KMS-11 (cell line): ENCODE data around the gene ADARB1.

Experiments used
- H2AFZ ChIP-seq: fragments of 200-600 bp; sonication (generic); 2 replicates; pipeline ENCODE4 v1.6.1; 2016; ENCODE audit warnings: antibody characterized with exemption, mixed run types, low read depth
- H3K27ac ChIP-seq: fragments of 200-600 bp; sonication (generic); 2 replicates; pipeline ENCODE4 v1.6.1; 2016; ENCODE audit warnings: mild to moderate bottlenecking, mixed run types
- H3K27me3 ChIP-seq: fragments of 200-600 bp; sonication (generic); 2 replicates; pipeline ENCODE4 v1.6.1; 2017; ENCODE audit warnings: mild to moderate bottlenecking, low read depth, mixed run types, moderate library complexity; ENCODE audit not compliant: insufficient read depth
- H3K36me3 ChIP-seq: fragments of 200-600 bp; sonication (generic); 2 replicates; pipeline ENCODE4 v1.6.1; 2017; ENCODE audit warnings: mild to moderate bottlenecking, mixed run types; ENCODE audit not compliant: insufficient read depth
- H3K4me1 ChIP-seq: fragments of 200-600 bp; sonication (generic); 2 replicates; pipeline ENCODE4 v1.6.1; 2016; ENCODE audit warnings: mild to moderate bottlenecking, low read depth, mixed run types; ENCODE audit not compliant: poor library complexity, severe bottlenecking
- H3K4me2 ChIP-seq: fragments of 200-600 bp; sonication (generic); 2 replicates; pipeline ENCODE4 v1.7.0; 2016; ENCODE audit warnings: mild to moderate bottlenecking, mixed run types
- H3K4me3 ChIP-seq: fragments of 200-600 bp; sonication (generic); IDR thresholded peaks from 2 replicates; pipeline ENCODE4 v1.6.1; 2017; ENCODE audit warnings: low read depth, low read length, mixed read lengths; ENCODE audit not compliant: insufficient read depth
- H3K79me2 ChIP-seq: fragments of 200-600 bp; sonication (generic); 2 replicates; pipeline ENCODE4 v1.6.1; 2016; ENCODE audit warnings: low read depth, mixed run types; ENCODE audit not compliant: insufficient read depth
- H3K9ac ChIP-seq: fragments of 200-600 bp; sonication (generic); 2 replicates; pipeline ENCODE4 v1.6.1; 2016; ENCODE audit warnings: mild to moderate bottlenecking, mixed run types
- H4K20me1 ChIP-seq: fragments of 200-600 bp; sonication (generic); 2 replicates; pipeline ENCODE4 v1.6.1; 2016; ENCODE audit warnings: mild to moderate bottlenecking, mixed run types; ENCODE audit not compliant: insufficient read depth
- TF ChIP-seq, protein P1 (sequence below): fragments of 200-600 bp; sonication (generic); conservative IDR thresholded peaks from 2 replicates; pipeline ENCODE4 v1.6.1; 2017; ENCODE audit warnings: low read depth, mild to moderate bottlenecking, antibody characterized with exemption, low read length, moderate library complexity, mixed read lengths

The ADARB1 gene

DNA sequence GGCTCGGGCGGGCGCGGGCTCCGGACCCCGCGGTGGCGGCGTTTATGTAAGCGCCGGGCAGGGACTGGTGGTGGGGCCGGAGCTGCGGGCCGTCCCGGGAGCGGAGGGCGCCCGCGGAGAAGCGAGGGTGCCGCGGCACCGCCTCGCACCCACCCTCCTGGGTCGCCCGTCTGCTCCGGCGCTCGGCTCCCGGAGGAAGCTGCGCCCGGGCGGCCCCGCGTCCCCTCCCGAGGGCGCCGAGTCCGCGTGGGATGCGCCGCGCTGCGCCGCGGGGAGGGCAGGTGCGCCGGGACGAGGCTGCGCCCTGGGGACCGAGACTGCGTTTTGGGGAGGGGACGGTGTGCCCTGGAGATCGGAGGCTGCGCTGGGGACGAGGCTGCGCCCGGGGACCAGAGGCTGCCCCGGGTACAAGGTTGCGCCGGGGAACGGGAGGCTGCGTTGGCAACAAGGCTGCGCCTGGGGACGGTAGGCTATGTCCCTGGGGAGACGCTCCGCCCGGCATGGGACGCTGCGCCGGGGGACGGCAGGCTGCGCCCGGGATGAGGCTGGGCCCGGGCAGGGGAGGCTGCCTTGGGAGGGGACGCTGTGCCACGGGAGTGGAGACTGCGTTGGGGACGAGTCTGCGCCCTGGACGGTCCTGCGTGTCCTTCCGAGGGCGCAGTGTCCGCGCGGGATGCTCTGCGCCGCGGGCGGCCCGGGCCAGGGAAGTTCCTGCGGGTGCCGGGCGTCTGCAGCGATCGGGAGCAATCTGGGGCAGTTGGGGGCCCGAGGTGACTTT is 627 bp downstream of the ADARB1 start:
- Histone ChIP-seq H3K9ac (peak overlapping the region; percentile 30; the same call in 1 of the 2 replicates), H3K27ac (no peak overlapping the region), H2AFZ (peak overlapping the region; percentile 57; the same call in 1 of the 2 replicates), H3K27me3 (no peaks in the 10 kb centered on the region), H3K36me3 (no peaks in the 10 kb centered on the region), H3K4me1 (peaks cover 26% of the 10 kb centered on the region), H3K4me2 (peak overlapping the region; percentile 77), H4K20me1 (no peaks in the 10 kb centered on the region), H3K79me2 (peaks cover 15% of the 10 kb centered on the region), H3K4me3 (no peak overlapping the region)
- TF ChIP-seq, protein P1, sequence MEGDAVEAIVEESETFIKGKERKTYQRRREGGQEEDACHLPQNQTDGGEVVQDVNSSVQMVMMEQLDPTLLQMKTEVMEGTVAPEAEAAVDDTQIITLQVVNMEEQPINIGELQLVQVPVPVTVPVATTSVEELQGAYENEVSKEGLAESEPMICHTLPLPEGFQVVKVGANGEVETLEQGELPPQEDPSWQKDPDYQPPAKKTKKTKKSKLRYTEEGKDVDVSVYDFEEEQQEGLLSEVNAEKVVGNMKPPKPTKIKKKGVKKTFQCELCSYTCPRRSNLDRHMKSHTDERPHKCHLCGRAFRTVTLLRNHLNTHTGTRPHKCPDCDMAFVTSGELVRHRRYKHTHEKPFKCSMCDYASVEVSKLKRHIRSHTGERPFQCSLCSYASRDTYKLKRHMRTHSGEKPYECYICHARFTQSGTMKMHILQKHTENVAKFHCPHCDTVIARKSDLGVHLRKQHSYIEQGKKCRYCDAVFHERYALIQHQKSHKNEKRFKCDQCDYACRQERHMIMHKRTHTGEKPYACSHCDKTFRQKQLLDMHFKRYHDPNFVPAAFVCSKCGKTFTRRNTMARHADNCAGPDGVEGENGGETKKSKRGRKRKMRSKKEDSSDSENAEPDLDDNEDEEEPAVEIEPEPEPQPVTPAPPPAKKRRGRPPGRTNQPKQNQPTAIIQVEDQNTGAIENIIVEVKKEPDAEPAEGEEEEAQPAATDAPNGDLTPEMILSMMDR, result no peak

DNA sequence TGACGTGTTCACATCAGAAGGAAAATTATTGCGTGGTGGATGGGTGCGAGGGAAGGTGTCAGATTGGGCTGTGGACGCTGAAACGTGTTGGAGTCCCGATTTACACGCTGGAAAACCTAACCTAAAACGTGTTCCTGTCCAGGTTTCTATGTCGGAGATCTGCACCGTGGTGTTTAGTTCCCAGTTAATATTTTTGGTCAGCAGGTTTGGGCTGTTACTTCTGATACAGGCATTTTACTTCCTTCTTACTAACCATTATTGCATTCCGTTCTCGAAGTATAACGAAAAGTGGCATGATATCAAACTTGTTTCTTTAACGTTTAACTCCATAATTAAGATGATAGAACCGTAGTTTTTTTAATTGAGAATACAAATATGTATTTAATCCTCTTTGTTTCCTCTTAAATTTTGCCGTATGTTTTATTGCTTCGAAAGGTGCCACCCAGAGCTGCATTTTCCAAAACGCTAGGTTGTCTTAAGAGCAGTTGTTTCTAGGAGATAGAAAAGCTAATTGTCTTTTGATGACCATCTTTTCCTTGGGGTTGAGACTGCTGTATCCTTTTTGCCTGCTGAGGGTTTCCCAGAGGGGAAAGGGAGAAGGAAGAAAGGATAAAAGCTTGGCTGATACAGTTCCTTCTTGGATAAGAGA is 1.3 kb downstream of the ADARB1 start:
- TF ChIP-seq, protein P1, result no peak
- Histone ChIP-seq H2AFZ (no peak overlapping the region), H3K9ac (no peak overlapping the region), H3K36me3 (no peaks in the 10 kb centered on the region), H4K20me1 (no peaks in the 10 kb centered on the region), H3K4me1 (peaks cover 26% of the 10 kb centered on the region), H3K4me3 (no peak overlapping the region), H3K27me3 (no peaks in the 10 kb centered on the region), H3K79me2 (peaks cover 15% of the 10 kb centered on the region), H3K27ac (no peak overlapping the region), H3K4me2 (peak overlapping the region; percentile 77)

- H2AFZ ChIP-seq, result no peak overlapping the region
- TF ChIP-seq, protein P1, result no peak
- H3K4me2 ChIP-seq, result peak overlapping the region; percentile 77; the same call in 1 of the 2 replicates
- peaks cover 26% of the 10 kb centered on the region for H3K4me1 ChIP-seq
- no peak overlapping the region for H3K9ac ChIP-seq
- no peaks in the 10 kb centered on the region for H3K36me3 ChIP-seq
- no peak overlapping the region for H3K4me3 ChIP-seq
- H3K27ac ChIP-seq, result no peak overlapping the region
- no peaks in the 10 kb centered on the region for H4K20me1 ChIP-seq
- no peaks in the 10 kb centered on the region for H3K27me3 ChIP-seq
- H3K79me2 ChIP-seq, result peaks cover 15% of the 10 kb centered on the region
Observed at GRCh38 chr21:45076245-45076711, 1.9 kb downstream of the ADARB1 start.

GRCh38 chr21:45078371-45078770 is 4.0 kb downstream of the ADARB1 start:
- Histone ChIP-seq H3K4me3 (no peak overlapping the region), H2AFZ (no peak overlapping the region), H3K27me3 (no peaks in the 10 kb centered on the region), H3K79me2 (peaks cover 15% of the 10 kb centered on the region), H4K20me1 (no peaks in the 10 kb centered on the region), H3K4me1 (peaks cover 23% of the 10 kb centered on the region), H3K4me2 (no peak overlapping the region), H3K27ac (no peak overlapping the region), H3K36me3 (no peaks in the 10 kb centered on the region), H3K9ac (no peak overlapping the region)
- TF ChIP-seq, protein P1, result no peak
